Lower leg skin (tissue), 3 donors: ENCODE data around the gene ZNF783.

Experiments
- POLR2A ChIP-seq, 2 donors: fragments of 450-650 bp; IDR thresholded peaks; one replicate each; pipeline ENCODE4 v1.6.1; 2016 to 2017; ENCODE audit warnings: antibody characterized with exemption in 2 of 2, mild to moderate bottlenecking in 1 of 2, moderate library complexity in 1 of 2
- TF ChIP-seq, protein P1 (sequence below), 3 donors: fragments of 450-650 bp; IDR thresholded peaks; one replicate each; pipeline ENCODE4 v1.5.1; 2016; ENCODE audit warnings: antibody characterized with exemption in 3 of 3, mild to moderate bottlenecking in 3 of 3, moderate library complexity in 2 of 3

DNA sequence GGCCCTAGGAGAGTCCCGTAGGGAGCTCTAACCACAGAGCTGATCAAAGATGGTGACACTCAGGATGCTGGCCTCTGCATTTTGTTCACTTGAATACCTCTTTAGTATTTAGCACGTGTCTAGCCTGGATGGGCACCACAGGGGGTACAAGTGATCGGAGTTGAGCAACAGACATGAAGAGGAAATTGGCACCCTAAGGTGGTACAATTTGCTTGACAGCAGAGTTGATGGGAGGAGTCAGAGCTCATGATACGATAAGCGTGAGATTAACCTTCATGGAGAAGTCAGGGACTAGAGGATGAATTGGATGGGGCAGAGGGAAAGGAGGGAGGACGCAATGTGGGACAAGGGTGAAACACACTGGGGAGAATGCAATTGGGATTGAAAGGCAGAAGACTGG lies 32.5 kb upstream of the ZNF783 start:
- TF ChIP-seq, protein P1, sequence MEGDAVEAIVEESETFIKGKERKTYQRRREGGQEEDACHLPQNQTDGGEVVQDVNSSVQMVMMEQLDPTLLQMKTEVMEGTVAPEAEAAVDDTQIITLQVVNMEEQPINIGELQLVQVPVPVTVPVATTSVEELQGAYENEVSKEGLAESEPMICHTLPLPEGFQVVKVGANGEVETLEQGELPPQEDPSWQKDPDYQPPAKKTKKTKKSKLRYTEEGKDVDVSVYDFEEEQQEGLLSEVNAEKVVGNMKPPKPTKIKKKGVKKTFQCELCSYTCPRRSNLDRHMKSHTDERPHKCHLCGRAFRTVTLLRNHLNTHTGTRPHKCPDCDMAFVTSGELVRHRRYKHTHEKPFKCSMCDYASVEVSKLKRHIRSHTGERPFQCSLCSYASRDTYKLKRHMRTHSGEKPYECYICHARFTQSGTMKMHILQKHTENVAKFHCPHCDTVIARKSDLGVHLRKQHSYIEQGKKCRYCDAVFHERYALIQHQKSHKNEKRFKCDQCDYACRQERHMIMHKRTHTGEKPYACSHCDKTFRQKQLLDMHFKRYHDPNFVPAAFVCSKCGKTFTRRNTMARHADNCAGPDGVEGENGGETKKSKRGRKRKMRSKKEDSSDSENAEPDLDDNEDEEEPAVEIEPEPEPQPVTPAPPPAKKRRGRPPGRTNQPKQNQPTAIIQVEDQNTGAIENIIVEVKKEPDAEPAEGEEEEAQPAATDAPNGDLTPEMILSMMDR (IDR thresholded peaks at IDR 0.05) = no peak
- no peak for TF ChIP-seq POLR2A (IDR thresholded peaks at IDR 0.05)
